ENCODE measurements around the gene PIGM. TPM values are rescaled to one million over a fixed set of nuclear protein-coding genes. Genes with fewer than 3 reads are reported as not detected.

The PIGM gene
- polyA plus RNA-seq, 2 of the 4 experiments (the other 2 are of a cell fraction), result 5.0 to 7.2 TPM

DNA sequence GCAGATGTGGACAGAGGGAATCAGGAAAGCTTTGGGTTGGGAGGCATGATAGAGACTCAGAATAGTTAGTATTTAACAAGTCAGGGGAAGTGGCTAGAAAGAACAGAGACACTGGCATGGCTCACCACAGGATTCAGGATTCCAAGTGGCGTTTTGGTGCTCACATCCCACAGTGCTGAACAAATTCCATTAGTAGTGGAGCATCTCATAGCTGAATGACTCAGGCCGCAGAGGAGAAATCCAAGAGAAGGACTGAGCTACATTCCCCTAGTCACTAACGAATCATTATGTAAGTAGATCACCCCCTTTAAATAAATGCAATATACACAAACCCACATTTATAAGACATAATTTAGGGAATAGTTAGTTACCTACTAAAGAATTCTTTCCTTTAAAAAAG is 44.5 kb upstream of the PIGM start:
- no peaks in the 10 kb centered on the region for H3K9me3 ChIP-seq
- TF ChIP-seq, protein P1, sequence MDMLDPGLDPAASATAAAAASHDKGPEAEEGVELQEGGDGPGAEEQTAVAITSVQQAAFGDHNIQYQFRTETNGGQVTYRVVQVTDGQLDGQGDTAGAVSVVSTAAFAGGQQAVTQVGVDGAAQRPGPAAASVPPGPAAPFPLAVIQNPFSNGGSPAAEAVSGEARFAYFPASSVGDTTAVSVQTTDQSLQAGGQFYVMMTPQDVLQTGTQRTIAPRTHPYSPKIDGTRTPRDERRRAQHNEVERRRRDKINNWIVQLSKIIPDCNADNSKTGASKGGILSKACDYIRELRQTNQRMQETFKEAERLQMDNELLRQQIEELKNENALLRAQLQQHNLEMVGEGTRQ (IDR thresholded peaks at IDR 0.05), result no peak
- TF ChIP-seq NFE2L2 (conservative IDR thresholded peaks at IDR 0.05; ENCODE audit: low read length), result no peak
- no peak for TF ChIP-seq CHD4 (IDR thresholded peaks at IDR 0.05; ENCODE audit: borderline replicate concordance)
- no peak for TF ChIP-seq PHF8 (IDR thresholded peaks at IDR 0.05; ENCODE audit: borderline replicate concordance, low read depth)
- TF ChIP-seq ZFP36 (IDR thresholded peaks at IDR 0.05; ENCODE audit: borderline replicate concordance, partially characterized antibody), result no peak
- TF ChIP-seq PBX3 (IDR thresholded peaks at IDR 0.05), result no peak
- no peak for TF ChIP-seq SREBF2 (IDR thresholded peaks at IDR 0.05)
- no peak for TF ChIP-seq TP53 (CRISPR knock-in tag; IDR thresholded peaks at IDR 0.05)
- TF ChIP-seq, protein P2, sequence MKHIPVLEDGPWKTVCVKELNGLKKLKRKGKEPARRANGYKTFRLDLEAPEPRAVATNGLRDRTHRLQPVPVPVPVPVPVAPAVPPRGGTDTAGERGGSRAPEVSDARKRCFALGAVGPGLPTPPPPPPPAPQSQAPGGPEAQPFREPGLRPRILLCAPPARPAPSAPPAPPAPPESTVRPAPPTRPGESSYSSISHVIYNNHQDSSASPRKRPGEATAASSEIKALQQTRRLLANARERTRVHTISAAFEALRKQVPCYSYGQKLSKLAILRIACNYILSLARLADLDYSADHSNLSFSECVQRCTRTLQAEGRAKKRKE (CRISPR knock-in tag; IDR thresholded peaks at IDR 0.05; ENCODE audit: low read depth), result no peak
- TF ChIP-seq CHD2 (IDR thresholded peaks at IDR 0.05; ENCODE audit: low read length, partially characterized antibody), result no peak
- TF ChIP-seq, protein P3, sequence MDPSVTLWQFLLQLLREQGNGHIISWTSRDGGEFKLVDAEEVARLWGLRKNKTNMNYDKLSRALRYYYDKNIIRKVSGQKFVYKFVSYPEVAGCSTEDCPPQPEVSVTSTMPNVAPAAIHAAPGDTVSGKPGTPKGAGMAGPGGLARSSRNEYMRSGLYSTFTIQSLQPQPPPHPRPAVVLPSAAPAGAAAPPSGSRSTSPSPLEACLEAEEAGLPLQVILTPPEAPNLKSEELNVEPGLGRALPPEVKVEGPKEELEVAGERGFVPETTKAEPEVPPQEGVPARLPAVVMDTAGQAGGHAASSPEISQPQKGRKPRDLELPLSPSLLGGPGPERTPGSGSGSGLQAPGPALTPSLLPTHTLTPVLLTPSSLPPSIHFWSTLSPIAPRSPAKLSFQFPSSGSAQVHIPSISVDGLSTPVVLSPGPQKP (IDR thresholded peaks at IDR 0.05; ENCODE audit: low read depth, low read length), result no peak
- no peak for TF ChIP-seq RFX5 (IDR thresholded peaks at IDR 0.05)
- TF ChIP-seq MAFK (IDR thresholded peaks at IDR 0.05; ENCODE audit: partially characterized antibody), result no peak
- TF ChIP-seq MAZ (IDR thresholded peaks at IDR 0.05; ENCODE audit: borderline replicate concordance, low read depth, low read length), result no peak
- no peak for TF ChIP-seq MYC (IDR thresholded peaks at IDR 0.05; ENCODE audit: borderline replicate concordance, low read length)
- no peak for TF ChIP-seq RAD21 (conservative IDR thresholded peaks at IDR 0.05 in 1 of 2, IDR thresholded peaks at IDR 0.05 in 1 of 2)
- DNase-seq (ENCODE audit: low read depth in 1 of 2, low spot score in 1 of 2), result no peak
- H3K4me2 ChIP-seq, result no peak overlapping the region
- ChIA-PET CTCF (interaction anchor here (1.3 to 30.0 kb wide), 7 partner anchors 7 to 301 kb away, joined by 3 to 409 read pairs (median 11); partner anchors contain the start of genes KCNJ10 and KCNJ9), POLR2A (no interaction called here)
- FAIRE-seq, result no peak
- no peak for ATAC-seq
- no peak overlapping the region for H3K4me3 ChIP-seq
- H3K4me1 ChIP-seq, result no peaks in the 10 kb centered on the region
- H3K27ac ChIP-seq, result no peak overlapping the region
- 34% methylated on average over 3 of the region's 3 CpGs for WGBS (ENCODE audit: missing lambda C conversion rate)

DNA sequence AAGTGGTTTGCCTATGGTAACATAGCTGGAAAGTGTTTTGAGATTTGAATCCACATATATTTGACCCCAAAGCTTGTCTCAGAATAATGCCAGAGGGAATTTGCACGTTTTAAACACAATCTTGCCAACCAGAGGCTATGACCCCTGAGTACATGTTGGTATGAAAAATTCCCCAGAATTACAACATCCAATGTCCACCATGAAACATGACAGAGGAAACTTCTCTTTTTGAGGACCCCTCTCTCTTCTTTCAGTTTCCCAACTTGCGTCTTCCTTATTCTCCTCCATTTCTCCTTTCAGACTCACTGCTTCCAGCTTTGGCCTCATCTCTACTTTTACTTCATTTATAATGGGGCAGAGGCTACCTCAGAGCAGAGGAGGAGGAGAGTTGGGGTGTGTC is 44.0 kb upstream of the PIGM start:
- TF ChIP-seq CHD4 (IDR thresholded peaks at IDR 0.05; ENCODE audit: borderline replicate concordance) (no peak), JUN (IDR thresholded peaks at IDR 0.05) (no peak), HOXA7 (CRISPR knock-in tag; IDR thresholded peaks at IDR 0.05) (no peak), HEYL (CRISPR knock-in tag; IDR thresholded peaks at IDR 0.05) (no peak), HMGXB4 (CRISPR knock-in tag; IDR thresholded peaks at IDR 0.05; ENCODE audit: borderline replicate concordance) (no peak), EHMT2 (IDR thresholded peaks at IDR 0.05; ENCODE audit: low read depth) (no peak)
- ATAC-seq (no peak), FAIRE-seq (no peak), DNase-seq (ENCODE audit: low read depth in 1 of 2, low spot score in 1 of 2) (no peak)
- H3K4me1 ChIP-seq, result no peaks in the 10 kb centered on the region
- POLR2A ChIA-PET, result no interaction called here
- no peak overlapping the region for H3K4me3 ChIP-seq
- 47% methylated on average over 2 of the region's 2 CpGs for WGBS (ENCODE audit: missing lambda C conversion rate)
- H3K4me2 ChIP-seq, result no peak overlapping the region
- CTCF ChIA-PET, result interaction anchor here (1.3 to 30.0 kb wide), 6 partner anchors 8 to 302 kb away, joined by 3 to 409 read pairs (median 134); partner anchors contain the start of genes KCNJ10 and KCNJ9
- H3K27ac ChIP-seq, result no peak overlapping the region
- no peaks in the 10 kb centered on the region for H3K9me3 ChIP-seq

Measured in A549 (cell line).